Measurements from ENCODE around the gene MRPL52. TPM values are rescaled to one million over a fixed set of nuclear protein-coding genes. Genes with fewer than 3 reads are reported as not detected.
"Not testable (repeated sequence)": the region's sequence is repeated elsewhere in the genome, so short reads cannot be mapped to it uniquely, and the experiment has no call there.

Gene MRPL52
- total RNA-seq, 4 donors from 2014 or later, result 27.0 to 64.5 (median 37.2) TPM

- no peak for TF ChIP-seq POLR2A (IDR thresholded peaks at IDR 0.05; ENCODE audit: low read depth)
- TF ChIP-seq POLR2AphosphoS5 (IDR thresholded peaks at IDR 0.05), result peak; percentile 30 to 62
- TF ChIP-seq EP300 (IDR thresholded peaks at IDR 0.05), result no peak
- TF ChIP-seq CTCF (IDR thresholded peaks at IDR 0.05), result peak; percentile 73 to 94 (median 91)
- Histone ChIP-seq H3K9me3 (no peaks in the 10 kb centered on the region), H3K27ac (replicated peaks in 1 of 4) (peak overlapping the region; percentile 36 to 93 (median 88)), H3K36me3 (no peaks in the 10 kb centered on the region), H3K4me3 (peak overlapping the region; percentile 45 to 60 (median 46)), H3K4me1 (peaks cover 46 to 55% (median 53%) of the 10 kb centered on the region in 4 donors), H3K27me3 (no peaks in the 10 kb centered on the region)
- intact Hi-C loops (cut with DNase I), result loop anchor here (1.0 to 10.0 kb wide), 2 partner anchors 31 to 298 kb away; no protein-coding TSS in a partner anchor
- peak; percentile 99 for DNase-seq (ENCODE audit: extremely low spot score)
- 1% methylated on average over 9 of the region's 20 CpGs for WGBS
These were observed 23.5 kb downstream of the MRPL52 start for GRCh38 chr14:22852940-22853767.

- not testable (repeated sequence) for DNase-seq (ENCODE audit: extremely low spot score); H3K27me3 ChIP-seq; H3K27ac ChIP-seq (replicated peaks in 1 of 4); H3K4me3 ChIP-seq; H3K36me3 ChIP-seq; H3K9me3 ChIP-seq
- intact Hi-C loops (cut with DNase I), result loop anchor here (10.0 kb wide), 1 partner anchor 299 kb away; no protein-coding TSS in a partner anchor
- 96% methylated on average over 11 of the region's 11 CpGs for WGBS
- H3K4me1 ChIP-seq, result peaks cover 34 to 44% (median 42%) of the 10 kb centered on the region in 4 donors
These were observed 24.6 kb downstream of the MRPL52 start for GRCh38 chr14:22854296-22854695.

GRCh38 chr14:22854963-22855724 lies 25.5 kb downstream of the MRPL52 start:
- Histone ChIP-seq H3K27ac (replicated peaks in 1 of 4) (no peak overlapping the region), H3K4me1 (peaks cover 26 to 35% (median 33%) of the 10 kb centered on the region in 4 donors), H3K4me3 (no peak overlapping the region), H3K27me3 (no peaks in the 10 kb centered on the region), H3K36me3 (no peaks in the 10 kb centered on the region), H3K9me3 (no peaks in the 10 kb centered on the region)
- intact Hi-C loops (cut with DNase I), result loop anchor here (10.0 kb wide), 1 partner anchor 300 kb away; no protein-coding TSS in a partner anchor
- TF ChIP-seq POLR2A (IDR thresholded peaks at IDR 0.05; ENCODE audit: low read depth) (no peak), POLR2AphosphoS5 (IDR thresholded peaks at IDR 0.05) (no peak), EP300 (IDR thresholded peaks at IDR 0.05) (no peak), CTCF (IDR thresholded peaks at IDR 0.05) (no peak)
- no peak for DNase-seq (ENCODE audit: extremely low spot score)
- 88% methylated on average over 8 of the region's 8 CpGs for WGBS

GRCh38 chr14:22856428-22856827 lies 26.7 kb downstream of the MRPL52 start:
- TF ChIP-seq EP300 (IDR thresholded peaks at IDR 0.05) (no peak), POLR2AphosphoS5 (IDR thresholded peaks at IDR 0.05) (no peak), CTCF (IDR thresholded peaks at IDR 0.05) (no peak), POLR2A (IDR thresholded peaks at IDR 0.05; ENCODE audit: low read depth) (no peak)
- no peak overlapping the region for H3K27ac ChIP-seq (replicated peaks in 1 of 4)
- no peak overlapping the region for H3K4me3 ChIP-seq
- no peaks in the 10 kb centered on the region for H3K9me3 ChIP-seq
- peaks cover 13 to 23% (median 21%) of the 10 kb centered on the region in 4 donors for H3K4me1 ChIP-seq
- H3K36me3 ChIP-seq, result no peaks in the 10 kb centered on the region
- DNase-seq (ENCODE audit: extremely low spot score), result no peak
- H3K27me3 ChIP-seq, result no peaks in the 10 kb centered on the region
- 92% methylated on average over 5 of the region's 5 CpGs for WGBS
- intact Hi-C loops (cut with DNase I), result loop anchor here (10.0 kb wide), 1 partner anchor 302 kb away; no protein-coding TSS in a partner anchor

GRCh38 chr14:22860377-22860776 lies 30.7 kb downstream of the MRPL52 start:
- H3K9me3 ChIP-seq; H3K27ac ChIP-seq (replicated peaks in 1 of 4); H3K27me3 ChIP-seq; intact Hi-C loops (cut with DNase I); DNase-seq (ENCODE audit: extremely low spot score); H3K4me3 ChIP-seq; H3K4me1 ChIP-seq; H3K36me3 ChIP-seq: not testable (repeated sequence)
- WGBS, result 89% methylated on average over 1 of the region's 3 CpGs

All from esophagus muscularis mucosa (tissue), 4 donors.